Measurements from ENCODE around the gene RTL1. TPM values are rescaled to one million over a fixed set of nuclear protein-coding genes. Genes with fewer than 3 reads are reported as not detected.

RTL1 gene
- total RNA-seq, 6 experiments from 2014 or later: not detected

GRCh38 chr14:100875126-100875525 is 28.4 kb downstream of the RTL1 start:
- peaks cover 24% of the 10 kb centered on the region for H3K9me3 Mint-ChIP-seq

GRCh38 chr14:100874411-100875091 is 29.0 kb downstream of the RTL1 start:
- peaks cover 24% of the 10 kb centered on the region for H3K9me3 Mint-ChIP-seq
- peaks cover 13% of the 10 kb centered on the region for H3K27me3 Mint-ChIP-seq (ENCODE audit: insufficient read depth)
- peaks cover 29% of the 10 kb centered on the region for H3K4me1 Mint-ChIP-seq (ENCODE audit: low read depth)
- H3K4me3 Mint-ChIP-seq: no peak overlapping the region
- H3K27ac Mint-ChIP-seq: no peak overlapping the region
- TF ChIP-seq CTCF (IDR thresholded peaks at IDR 0.05): no peak
- peaks cover 25% of the 10 kb centered on the region for H3K36me3 Mint-ChIP-seq (ENCODE audit: low read depth)
- DNase-seq: no peak

More at GRCh38 chr14:100875126-100875525, 28.4 kb downstream of the RTL1 start:
- Mint-ChIP-seq H3K4me1 (ENCODE audit: low read depth) (peaks cover 29% of the 10 kb centered on the region), H3K27me3 (ENCODE audit: insufficient read depth) (peaks cover 15% of the 10 kb centered on the region), H3K4me3 (no peak overlapping the region), H3K27ac (no peak overlapping the region), H3K36me3 (ENCODE audit: low read depth) (peaks cover 25% of the 10 kb centered on the region)
- no peak for TF ChIP-seq CTCF (IDR thresholded peaks at IDR 0.05)
- no peak for DNase-seq

- H3K9me3 Mint-ChIP-seq: peaks cover 24% of the 10 kb centered on the region
- no peak overlapping the region for H3K4me3 Mint-ChIP-seq
- H3K4me1 Mint-ChIP-seq (ENCODE audit: low read depth): peaks cover 29% of the 10 kb centered on the region
- H3K27ac Mint-ChIP-seq: peak overlapping the region; percentile 88; the same call in 1 of the 2 replicates
- TF ChIP-seq CTCF (IDR thresholded peaks at IDR 0.05): no peak
- peaks cover 13% of the 10 kb centered on the region for H3K27me3 Mint-ChIP-seq (ENCODE audit: insufficient read depth)
- H3K36me3 Mint-ChIP-seq (ENCODE audit: low read depth): peaks cover 25% of the 10 kb centered on the region
- no peak for DNase-seq
Measured at GRCh38 chr14:100874051-100874410, 29.5 kb downstream of the RTL1 start.

- Mint-ChIP-seq H3K9me3 (peaks cover 24% of the 10 kb centered on the region), H3K4me3 (peak overlapping the region; percentile 6), H3K36me3 (ENCODE audit: low read depth) (peaks cover 30% of the 10 kb centered on the region), H3K27ac (peak overlapping the region; percentile 88), H3K27me3 (ENCODE audit: insufficient read depth) (peaks cover 13% of the 10 kb centered on the region), H3K4me1 (ENCODE audit: low read depth) (peaks cover 29% of the 10 kb centered on the region)
- TF ChIP-seq CTCF (IDR thresholded peaks at IDR 0.05): no peak
- DNase-seq: no peak
Measured at GRCh38 chr14:100873096-100873482, 30.4 kb downstream of the RTL1 start.

GRCh38 chr14:100872259-100873095 is 31.0 kb downstream of the RTL1 start:
- H3K4me1 Mint-ChIP-seq (ENCODE audit: low read depth): peaks cover 29% of the 10 kb centered on the region
- H3K36me3 Mint-ChIP-seq (ENCODE audit: low read depth): peaks cover 30% of the 10 kb centered on the region
- DNase-seq: peak; percentile 50
- H3K4me3 Mint-ChIP-seq: peak overlapping the region; percentile 6
- H3K27me3 Mint-ChIP-seq (ENCODE audit: insufficient read depth): peaks cover 13% of the 10 kb centered on the region
- peak overlapping the region; percentile 88 for H3K27ac Mint-ChIP-seq
- TF ChIP-seq CTCF (IDR thresholded peaks at IDR 0.05): no peak
- peaks cover 24% of the 10 kb centered on the region for H3K9me3 Mint-ChIP-seq
